Right lobe of liver (tissue), 6 donors: Measurements from ENCODE around the gene TXNDC5. TPM values are rescaled to one million over a fixed set of nuclear protein-coding genes. Genes with fewer than 3 reads are reported as not detected.

Experiments
- ATAC-seq, 4 donors: fragments of 200-7000 bp; cut with Tn5 transposase; one replicate each; pipeline ENCODE4 v1.9.1; 2020; ENCODE audit warnings: mild to moderate bottlenecking in 4 of 4, moderate library complexity in 4 of 4
- DNase-seq, 3 donors: peaks; one replicate each; pipeline ENCODE4 v3.0.0-alpha.2; 2020
- H3K27ac ChIP-seq, 3 donors: fragments of 200-600 bp; one replicate each; pipeline ENCODE4 v1.8.0; 2022
- H3K27me3 ChIP-seq, 2 donors: fragments of 200-600 bp; one replicate each; pipeline ENCODE4 v1.8.0; 2022
- H3K36me3 ChIP-seq, 4 donors: fragments of 200-600 bp; sonication (generic) in 1 of 4; one replicate each; pipeline versions ENCODE4 v1.5.1 to v1.8.0; 2017 to 2022; ENCODE audit warnings: control low read depth in 1 of 4
- H3K4me1 ChIP-seq, 4 donors: fragments of 200-600 bp; sonication (generic) in 1 of 4; one replicate each; pipeline versions ENCODE4 v1.5.1 to v1.8.0; 2017 to 2022; ENCODE audit warnings: control low read depth in 1 of 4
- H3K4me3 ChIP-seq, 3 donors: fragments of 200-600 bp; one replicate each; pipeline ENCODE4 v1.8.0; 2022
- H3K9me3 ChIP-seq, 4 donors: fragments of 200-600 bp; sonication (generic) in 1 of 4; one replicate each; pipeline versions ENCODE4 v1.5.1 to v1.8.0; 2017 to 2022; ENCODE audit warnings: control low read depth in 1 of 4
- POLR2A ChIP-seq: fragments of 450-650 bp; IDR thresholded peaks from one replicate; pipeline ENCODE4 v1.6.1; 2017; ENCODE audit warnings: antibody characterized with exemption, mild to moderate bottlenecking
- WGBS: methylation state at CpG from one replicate; pipeline ENCODE4 v1.1.6; 2018; ENCODE audit warnings: low coverage, low lambda C conversion rate; ENCODE audit not compliant: insufficient coverage; ENCODE audit errors: missing lambda C conversion rate; 5-methylcytosine and 5-hydroxymethylcytosine counted together
- intact Hi-C, 2 donors: fragments of 100-400 bp; cut with DNase I; formaldehyde crosslinking; loops; one replicate each; pipeline versions ENCODE4 v1.11.2 to v1.14.1; 2022
- total RNA-seq, 6 experiments: library from RNA; depleted of rRNA in 2 of 6; stranded (reverse); fragments of >200 nt in 2 of 6; fragmentation: NEBNext Ultra II Directional in 3 of 6; extraction: Animal tissue kit (Norgen Biotek cat#: 25700) in 3 of 6; gene quantifications; one replicate each; pipeline versions ENCODE4 v1.1.0 to v1.2.4, GENCODE V29; 2016 to 2023
- TF ChIP-seq, protein P1 (sequence below), 4 donors: fragments of 200-600 bp in 3 of 4; fragments of 450-650 bp in 1 of 4; IDR thresholded peaks; one replicate each; pipeline versions ENCODE4 v1.5.1 to v1.8.0; 2016 to 2022; ENCODE audit warnings: antibody characterized with exemption in 4 of 4, mild to moderate bottlenecking in 2 of 4
- donor health status: DM: no; HTN: yes; CAD: no.
- donor health status: DM: no; HTN: no; CAD: no.
- donor health status: DM: no; HTN: no; CAD: no.
- donor health status: DM: no; HTN: yes; CAD: no.
- donor health status: DM: no; HTN: yes; CAD: no.

TXNDC5 gene
- total RNA-seq, 6 experiments from 2014 or later, result 87.9 to 187 (median 133) TPM

DNA sequence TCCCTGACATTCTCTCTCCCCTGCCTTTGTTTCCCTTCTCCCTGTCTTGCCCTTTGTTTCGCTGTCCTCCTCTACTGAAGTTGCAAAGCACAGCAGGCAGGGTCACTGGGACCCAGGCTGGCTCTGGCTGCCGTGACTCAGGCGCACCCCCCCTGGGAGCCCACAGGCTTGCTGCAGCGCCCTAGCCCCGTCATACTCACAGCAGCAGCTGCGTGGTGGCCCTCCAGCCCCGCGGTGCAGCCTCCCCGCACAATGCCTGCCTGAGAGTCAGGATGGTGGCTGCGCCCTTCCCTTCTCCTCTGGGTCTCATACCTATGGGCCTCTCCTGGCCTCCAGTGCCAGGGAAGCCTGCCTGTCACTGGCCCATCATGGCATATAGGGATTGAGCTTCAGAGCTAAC lies 41.7 kb downstream of the TXNDC5 start:
- no peak for TF ChIP-seq POLR2A
- TF ChIP-seq, protein P1, sequence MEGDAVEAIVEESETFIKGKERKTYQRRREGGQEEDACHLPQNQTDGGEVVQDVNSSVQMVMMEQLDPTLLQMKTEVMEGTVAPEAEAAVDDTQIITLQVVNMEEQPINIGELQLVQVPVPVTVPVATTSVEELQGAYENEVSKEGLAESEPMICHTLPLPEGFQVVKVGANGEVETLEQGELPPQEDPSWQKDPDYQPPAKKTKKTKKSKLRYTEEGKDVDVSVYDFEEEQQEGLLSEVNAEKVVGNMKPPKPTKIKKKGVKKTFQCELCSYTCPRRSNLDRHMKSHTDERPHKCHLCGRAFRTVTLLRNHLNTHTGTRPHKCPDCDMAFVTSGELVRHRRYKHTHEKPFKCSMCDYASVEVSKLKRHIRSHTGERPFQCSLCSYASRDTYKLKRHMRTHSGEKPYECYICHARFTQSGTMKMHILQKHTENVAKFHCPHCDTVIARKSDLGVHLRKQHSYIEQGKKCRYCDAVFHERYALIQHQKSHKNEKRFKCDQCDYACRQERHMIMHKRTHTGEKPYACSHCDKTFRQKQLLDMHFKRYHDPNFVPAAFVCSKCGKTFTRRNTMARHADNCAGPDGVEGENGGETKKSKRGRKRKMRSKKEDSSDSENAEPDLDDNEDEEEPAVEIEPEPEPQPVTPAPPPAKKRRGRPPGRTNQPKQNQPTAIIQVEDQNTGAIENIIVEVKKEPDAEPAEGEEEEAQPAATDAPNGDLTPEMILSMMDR (IDR thresholded peaks at IDR 0.05), result no peak
- Histone ChIP-seq H3K4me3 (no peak overlapping the region), H3K27ac (no peak overlapping the region), H3K27me3 (no peaks in the 10 kb centered on the region), H3K4me1 (no peaks in the 10 kb centered on the region), H3K36me3 (no peaks in the 10 kb centered on the region), H3K9me3 (no peaks in the 10 kb centered on the region)
- 100% methylated on average over 1 of the region's 10 CpGs for WGBS
- no peak for DNase-seq
- ATAC-seq, result peak in 1 of 4 donors; percentile 8
- intact Hi-C loops, result no loop called here

DNA sequence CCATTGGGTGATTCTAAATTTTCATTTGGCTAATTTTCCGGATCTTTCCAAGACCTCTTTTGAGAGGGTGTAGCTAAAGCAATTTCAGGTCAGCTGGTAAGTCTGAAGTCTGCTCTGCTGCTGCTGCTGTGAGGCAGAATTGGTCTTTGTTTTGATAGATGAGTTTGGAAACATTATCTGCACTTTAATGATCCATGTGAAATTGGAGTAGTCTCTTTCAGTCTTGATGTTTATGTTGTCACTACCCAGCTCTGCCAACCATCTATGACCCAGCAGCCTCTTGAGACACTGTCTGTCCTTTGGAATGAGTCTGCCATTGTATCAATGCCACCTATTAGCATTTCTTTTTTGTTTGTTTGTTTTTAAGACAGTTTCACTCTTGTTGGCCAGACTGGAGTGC lies 44.1 kb downstream of the TXNDC5 start:
- no peak for ATAC-seq
- Histone ChIP-seq H3K27ac (no peak overlapping the region), H3K27me3 (no peaks in the 10 kb centered on the region), H3K4me3 (no peak overlapping the region), H3K9me3 (no peaks in the 10 kb centered on the region), H3K36me3 (no peaks in the 10 kb centered on the region), H3K4me1 (no peaks in the 10 kb centered on the region)
- no peak for DNase-seq
- intact Hi-C loops, result no loop called here
- WGBS, result 86% methylated on average over 1 of the region's 1 CpG
- TF ChIP-seq POLR2A, result no peak
- TF ChIP-seq, protein P1 (IDR thresholded peaks at IDR 0.05), result no peak

DNA sequence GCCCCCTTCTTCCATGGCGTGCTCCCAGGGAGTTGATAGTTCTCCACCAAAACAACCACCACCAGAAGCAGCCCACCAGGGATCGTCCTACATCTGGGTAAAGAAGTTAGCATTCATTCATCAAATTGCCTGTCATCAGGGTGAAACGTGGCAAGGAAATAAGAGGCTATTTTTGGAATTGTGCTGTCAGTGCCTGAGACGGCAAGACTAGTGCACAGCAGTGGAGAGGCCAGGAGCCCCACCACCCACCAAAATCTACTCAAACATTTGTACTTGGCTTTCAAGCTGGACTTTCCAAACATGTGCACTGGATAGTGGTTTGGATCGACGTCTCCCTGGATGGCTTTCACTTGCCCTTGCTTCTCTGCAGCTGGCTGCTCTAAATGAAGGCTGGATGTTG lies 44.8 kb downstream of the TXNDC5 start:
- Histone ChIP-seq H3K36me3 (no peaks in the 10 kb centered on the region), H3K4me1 (no peaks in the 10 kb centered on the region), H3K4me3 (no peak overlapping the region), H3K27me3 (no peaks in the 10 kb centered on the region), H3K27ac (no peak overlapping the region), H3K9me3 (no peaks in the 10 kb centered on the region)
- no peak for TF ChIP-seq POLR2A
- TF ChIP-seq, protein P1 (IDR thresholded peaks at IDR 0.05), result no peak
- ATAC-seq (no peak), DNase-seq (no peak)
- intact Hi-C loops, result no loop called here
- 37% methylated on average over 3 of the region's 6 CpGs for WGBS

DNA sequence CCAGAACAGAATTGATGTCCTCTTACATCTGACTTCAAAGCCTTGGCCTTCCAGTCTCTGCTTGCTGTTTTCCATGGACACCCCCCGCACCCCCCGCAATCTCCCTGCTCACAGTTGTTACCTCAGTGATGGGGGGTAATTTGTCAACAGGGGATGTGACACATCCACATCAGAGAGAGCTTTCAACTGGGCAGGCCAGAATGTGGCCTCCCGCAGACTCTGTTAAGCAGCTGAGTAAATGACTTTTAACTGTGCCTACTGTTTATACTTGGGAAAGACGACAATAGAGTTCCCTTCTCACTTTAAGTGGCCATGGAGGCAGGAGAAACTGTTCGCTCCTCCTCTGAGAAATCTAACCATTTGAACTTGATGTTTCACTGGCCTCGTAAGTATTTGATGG lies 51.0 kb downstream of the TXNDC5 start:
- intact Hi-C loops, result no loop called here
- Histone ChIP-seq H3K9me3 (no peaks in the 10 kb centered on the region), H3K4me1 (no peaks in the 10 kb centered on the region), H3K4me3 (no peak overlapping the region), H3K36me3 (no peaks in the 10 kb centered on the region), H3K27ac (no peak overlapping the region), H3K27me3 (no peaks in the 10 kb centered on the region)
- no peak for DNase-seq
- ATAC-seq, result no peak
- TF ChIP-seq, protein P1 (IDR thresholded peaks at IDR 0.05), result no peak
- no peak for TF ChIP-seq POLR2A
- 70% methylated on average over 5 of the region's 6 CpGs for WGBS

DNA sequence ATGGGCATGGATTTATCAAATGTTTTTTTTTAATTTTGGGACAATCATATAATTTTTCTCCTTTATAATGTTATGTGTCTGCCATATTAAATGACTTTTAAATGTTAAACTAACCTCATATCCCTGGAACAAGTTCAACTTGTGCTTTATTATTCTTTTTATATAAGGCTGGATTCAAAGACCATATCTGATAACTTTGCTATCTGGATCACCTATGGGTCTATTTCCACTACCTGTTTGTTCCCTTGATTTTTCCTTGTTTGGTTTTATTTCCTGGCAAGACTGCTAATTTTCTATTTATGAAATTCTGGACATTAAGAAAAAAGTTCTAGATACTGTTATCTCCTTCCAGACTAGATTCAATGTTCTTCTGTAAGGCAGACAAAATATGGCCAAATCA lies 58.8 kb downstream of the TXNDC5 start:
- ATAC-seq (no peak), DNase-seq (no peak)
- H3K27ac ChIP-seq, result no peak overlapping the region
- H3K9me3 ChIP-seq, result peaks cover 0 to 10% (median 0%) of the 10 kb centered on the region in 4 donors
- TF ChIP-seq POLR2A, result no peak
- TF ChIP-seq, protein P1 (IDR thresholded peaks at IDR 0.05), result no peak
- no peaks in the 10 kb centered on the region for H3K27me3 ChIP-seq
- intact Hi-C loops, result no loop called here
- H3K36me3 ChIP-seq, result no peaks in the 10 kb centered on the region
- H3K4me1 ChIP-seq, result no peaks in the 10 kb centered on the region
- H3K4me3 ChIP-seq, result no peak overlapping the region
